Spleen (tissue), 11 donors: Measurements from ENCODE around the gene CNPY4. TPM values are rescaled to one million over a fixed set of nuclear protein-coding genes. Genes with fewer than 3 reads are reported as not detected.
A peak's percentile ranks its signal among the peaks of the same experiment; 100 is the strongest.
"Not testable (repeated sequence)": the region's sequence is repeated elsewhere in the genome, so short reads cannot be mapped to it uniquely, and the experiment has no call there.

ENCODE experiments used
- DNase-seq: peaks from one replicate; pipeline ENCODE4 v3.0.0-alpha.2; 2020
- H3K27ac ChIP-seq, 8 donors: fragments of 200-600 bp; sonication (generic) in 7 of 8; 1 replicate in 4 of 8; 2 replicates in 4 of 8; pipeline versions ENCODE4 v1.5.0 to v1.8.0; 2016 to 2021; ENCODE audit warnings: inconsistent platforms in 4 of 8, mild to moderate bottlenecking in 4 of 8, moderate library complexity in 1 of 8
- H3K27me3 ChIP-seq, 7 donors: fragments of 200-600 bp; sonication (generic) in 6 of 7; replicated peaks in 1 of 7; 1 replicate in 4 of 7; 2 replicates in 3 of 7; pipeline versions ENCODE4 v1.5.0 to v1.8.0; 2016 to 2021; ENCODE audit warnings: inconsistent platforms in 3 of 7, mild to moderate bottlenecking in 1 of 7
- H3K36me3 ChIP-seq, 6 donors: fragments of 200-600 bp; sonication (generic) in 5 of 6; 1 replicate in 4 of 6; 2 replicates in 2 of 6; pipeline versions ENCODE4 v1.5.0 to v1.8.0; 2016 to 2021; ENCODE audit warnings: inconsistent platforms in 2 of 6
- H3K4me1 ChIP-seq, 6 donors: fragments of 200-600 bp; sonication (generic) in 5 of 6; 1 replicate in 3 of 6; 2 replicates in 3 of 6; pipeline versions ENCODE4 v1.5.0 to v1.8.0; 2016 to 2021; ENCODE audit warnings: inconsistent platforms in 3 of 6
- H3K4me3 ChIP-seq, 8 donors: fragments of 200-600 bp; sonication (generic) in 7 of 8; 1 replicate in 4 of 8; 2 replicates in 4 of 8; pipeline versions ENCODE4 v1.5.0 to v1.8.0; 2016 to 2021; ENCODE audit warnings: inconsistent platforms in 4 of 8, mild to moderate bottlenecking in 4 of 8, moderate library complexity in 2 of 8
- H3K9me3 ChIP-seq, 8 donors: fragments of 200-600 bp; sonication (generic) in 7 of 8; 1 replicate in 4 of 8; 2 replicates in 4 of 8; pipeline versions ENCODE4 v1.5.0 to v1.8.0; 2016 to 2021; ENCODE audit warnings: inconsistent platforms in 4 of 8
- POLR2A ChIP-seq, 3 donors: fragments of 450-650 bp; IDR thresholded peaks; one replicate each; pipeline ENCODE4 v1.5.1; 2017; ENCODE audit warnings: antibody characterized with exemption in 3 of 3, mild to moderate bottlenecking in 1 of 3
- POLR2AphosphoS5 ChIP-seq, 3 donors: sonication (generic); formaldehyde crosslinking; IDR thresholded peaks; one replicate each; pipeline ENCODE4 v1.5.1; 2017; ENCODE audit warnings: antibody characterized with exemption in 3 of 3
- WGBS, 5 donors: extraction: QIAGEN DNeasy Blood & Tissue Kit in 3 of 5; methylation state at CpG; one replicate each; pipeline versions ENCODE4 v1.1.5 to v1.1.7; 2013 to 2018; 5-methylcytosine and 5-hydroxymethylcytosine counted together
- intact Hi-C: fragments of 100-400 bp; cut with DNase I; formaldehyde crosslinking; loops from one replicate; pipeline ENCODE4 v1.15.0; 2023; ENCODE audit warnings: low total_unique reads
- polyA plus RNA-seq, 3 donors: library from polyadenylated mRNA; stranded (reverse); fragments of 200-250 nt; gene quantifications; one replicate each; pipeline ENCODE4 v1.2.1, GENCODE V29; 2013
- total RNA-seq, 7 donors: library from RNA; depleted of rRNA in 3 of 7; stranded (reverse); fragments of >200 nt in 3 of 7; fragmentation: NEBNext Ultra II Directional in 4 of 7; extraction: Animal tissue kit (Norgen Biotek cat#: 25700) in 4 of 7; gene quantifications; one replicate each; pipeline versions ENCODE4 v1.1.0 to v1.2.1, GENCODE V29; 2016 to 2021
- TF ChIP-seq, protein P1 (sequence below), 11 experiments: fragments of 200-600 bp in 7 of 11; fragments of 450-650 bp in 4 of 11; sonication (generic) in 4 of 11; IDR thresholded peaks in 8 of 11; conservative IDR thresholded peaks in 3 of 11; 1 replicate in 7 of 11; 2 replicates in 4 of 11; pipeline versions ENCODE4 v1.4.0 to v1.8.0; 2016 to 2021; ENCODE audit warnings: antibody characterized with exemption in 11 of 11, inconsistent platforms in 4 of 11, mild to moderate bottlenecking in 1 of 11
- donor health status: healthy with polysubstance abuse.
- donor health status: DM: no; HTN: no; CAD: no; lungs with moderate emphysema.
- donor health status: DM: no; HTN: no; CAD: no.
- donor health status: Bipolar disorder and iron deficiency.
- donor health status: healthy.
- donor health status: DM: no; HTN: no; CAD: no.
- donor health status: DM: yes; HTN: yes; CAD: no.

The CNPY4 gene
- total and polyA plus RNA-seq, 10 donors = 9.7 to 19.7 (median 13.8) TPM

DNA sequence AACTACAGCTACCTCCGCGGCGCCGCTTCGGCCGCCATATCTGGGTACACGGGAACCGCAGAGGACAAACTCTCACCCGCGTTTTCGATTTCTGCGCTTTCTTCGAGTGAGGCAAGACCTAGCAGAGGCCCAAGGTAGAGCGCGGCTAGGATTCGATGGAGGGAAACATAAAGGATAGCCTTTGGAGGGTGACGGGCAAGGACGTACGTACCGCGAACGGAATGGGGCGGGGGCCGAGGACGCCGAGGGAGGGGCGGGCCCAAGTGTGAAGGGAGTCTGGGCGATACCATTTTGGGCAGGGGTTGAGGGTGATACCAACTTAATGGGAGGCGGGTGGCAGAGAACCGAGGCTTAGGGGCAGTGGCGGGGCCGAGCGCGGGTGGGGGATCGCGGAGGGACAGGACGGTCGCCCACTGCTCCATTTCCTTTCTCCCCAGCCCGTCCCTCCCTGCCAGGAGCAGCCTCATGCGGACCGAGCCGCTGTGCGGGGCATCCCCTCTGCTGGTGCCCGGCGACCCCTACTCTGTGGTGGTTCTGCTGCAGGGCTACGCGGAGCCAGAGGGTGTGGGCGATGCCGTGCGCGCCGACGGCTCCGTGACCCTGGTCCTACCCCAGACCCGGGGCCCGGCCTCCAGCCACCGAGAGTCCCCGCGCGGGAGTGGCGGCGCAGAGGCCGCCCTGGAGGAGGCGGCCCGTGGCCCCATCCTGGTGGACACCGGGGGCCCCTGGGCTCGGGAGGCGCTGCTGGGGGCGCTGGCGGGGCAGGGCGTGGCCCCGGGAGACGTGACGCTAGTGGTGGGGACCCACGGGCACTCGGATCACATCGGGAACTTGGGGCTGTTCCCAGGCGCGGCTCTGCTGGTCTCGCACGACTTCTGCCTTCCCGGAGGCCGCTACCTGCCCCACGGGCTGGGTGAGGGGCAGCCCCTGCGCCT lies 7.8 kb downstream of the CNPY4 start, which contains the start of gene MBLAC1:
TSS of gene MBLAC1 (plus strand) at position 37 of the 935 bp plus-strand sequence. CDS start at position 466, 429 bp downstream.
- intact Hi-C loops = loop anchor here (5.0 kb wide), 1 partner anchor 45 kb away; the partner anchor contains the start of gene ZNF3
- Histone ChIP-seq H3K4me1 (peaks cover 25 to 76% (median 53%) of the 10 kb centered on the region in 6 donors), H3K9me3 (no peaks in the 10 kb centered on the region), H3K4me3 (peak within 1 kb of the TSS; percentile 64 to 89 (median 83)), H3K36me3 (peaks cover 0 to 28% (median 0%) of the 10 kb centered on the region in 6 donors), H3K27me3 (no peaks in the 10 kb centered on the region), H3K27ac (peak within 1 kb of the TSS; percentile 91 to 99 (median 96))
- 0 to 1% (median 0%) methylated on average over 34 to 85 of the region's 85 CpGs for WGBS, 5 donors
- peak; percentile 96 for DNase-seq
- TF ChIP-seq, protein P1, sequence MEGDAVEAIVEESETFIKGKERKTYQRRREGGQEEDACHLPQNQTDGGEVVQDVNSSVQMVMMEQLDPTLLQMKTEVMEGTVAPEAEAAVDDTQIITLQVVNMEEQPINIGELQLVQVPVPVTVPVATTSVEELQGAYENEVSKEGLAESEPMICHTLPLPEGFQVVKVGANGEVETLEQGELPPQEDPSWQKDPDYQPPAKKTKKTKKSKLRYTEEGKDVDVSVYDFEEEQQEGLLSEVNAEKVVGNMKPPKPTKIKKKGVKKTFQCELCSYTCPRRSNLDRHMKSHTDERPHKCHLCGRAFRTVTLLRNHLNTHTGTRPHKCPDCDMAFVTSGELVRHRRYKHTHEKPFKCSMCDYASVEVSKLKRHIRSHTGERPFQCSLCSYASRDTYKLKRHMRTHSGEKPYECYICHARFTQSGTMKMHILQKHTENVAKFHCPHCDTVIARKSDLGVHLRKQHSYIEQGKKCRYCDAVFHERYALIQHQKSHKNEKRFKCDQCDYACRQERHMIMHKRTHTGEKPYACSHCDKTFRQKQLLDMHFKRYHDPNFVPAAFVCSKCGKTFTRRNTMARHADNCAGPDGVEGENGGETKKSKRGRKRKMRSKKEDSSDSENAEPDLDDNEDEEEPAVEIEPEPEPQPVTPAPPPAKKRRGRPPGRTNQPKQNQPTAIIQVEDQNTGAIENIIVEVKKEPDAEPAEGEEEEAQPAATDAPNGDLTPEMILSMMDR (IDR thresholded peaks at IDR 0.05 in 8 of 11, conservative IDR thresholded peaks at IDR 0.05 in 3 of 11) = peak in 1 of 11 experiments; percentile 5
- peak; percentile 86 to 94 (median 91) for TF ChIP-seq POLR2AphosphoS5 (IDR thresholded peaks at IDR 0.05)
- peak in 1 of 3 donors; percentile 45 for TF ChIP-seq POLR2A (IDR thresholded peaks at IDR 0.05)

DNA sequence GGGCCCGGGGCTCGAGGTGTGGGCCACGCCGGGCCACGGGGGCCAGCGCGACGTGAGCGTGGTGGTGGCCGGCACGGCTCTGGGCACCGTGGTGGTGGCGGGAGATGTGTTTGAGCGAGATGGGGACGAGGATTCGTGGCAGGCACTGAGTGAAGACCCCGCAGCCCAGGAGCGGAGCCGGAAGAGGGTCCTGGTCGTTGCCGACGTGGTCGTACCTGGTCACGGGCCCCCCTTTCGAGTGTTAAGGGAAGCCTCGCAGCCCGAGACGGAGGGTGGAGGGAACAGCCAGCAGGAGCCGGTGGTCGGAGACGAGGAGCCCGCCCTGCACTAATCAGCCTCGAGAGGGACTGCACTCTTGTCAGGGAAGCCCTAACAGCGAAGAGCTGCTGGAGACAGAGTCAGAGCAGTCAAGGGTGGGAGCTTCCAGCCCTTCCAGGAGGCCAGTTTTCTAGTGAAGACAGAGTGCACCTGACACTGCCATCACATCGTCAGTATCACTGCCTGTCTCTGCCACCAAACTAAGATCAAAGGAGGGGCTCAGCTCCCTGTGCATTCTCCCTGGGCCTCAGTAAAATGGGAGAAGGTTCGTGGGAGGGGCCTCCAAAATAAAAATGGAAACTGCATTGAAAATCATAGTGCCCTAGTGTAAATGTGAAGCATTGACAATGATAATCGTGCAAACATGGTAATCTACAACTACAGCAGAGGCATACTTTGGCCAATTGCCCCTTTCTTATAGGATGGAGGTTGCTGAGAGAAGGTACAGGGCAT lies 8.6 kb downstream of the CNPY4 start:
- Histone ChIP-seq H3K36me3 (peaks cover 0 to 19% (median 0%) of the 10 kb centered on the region in 6 donors), H3K9me3 (no peaks in the 10 kb centered on the region), H3K4me1 (peaks cover 25 to 75% (median 50%) of the 10 kb centered on the region in 6 donors), H3K27ac (peak overlapping the region; percentile 91 to 99 (median 96)), H3K27me3 (no peaks in the 10 kb centered on the region), H3K4me3 (peak overlapping the region; percentile 64 to 89 (median 83))
- intact Hi-C loops = loop anchor here (5.0 kb wide), 1 partner anchor 46 kb away; the partner anchor contains the start of gene ZNF3
- DNase-seq = no peak
- 3 to 5% (median 5%) methylated on average over 27 to 37 of the region's 37 CpGs for WGBS, 5 donors
- TF ChIP-seq, protein P1 (IDR thresholded peaks at IDR 0.05 in 8 of 11, conservative IDR thresholded peaks at IDR 0.05 in 3 of 11) = no peak
- TF ChIP-seq POLR2AphosphoS5 (IDR thresholded peaks at IDR 0.05) (no peak), POLR2A (IDR thresholded peaks at IDR 0.05) (no peak)

DNA sequence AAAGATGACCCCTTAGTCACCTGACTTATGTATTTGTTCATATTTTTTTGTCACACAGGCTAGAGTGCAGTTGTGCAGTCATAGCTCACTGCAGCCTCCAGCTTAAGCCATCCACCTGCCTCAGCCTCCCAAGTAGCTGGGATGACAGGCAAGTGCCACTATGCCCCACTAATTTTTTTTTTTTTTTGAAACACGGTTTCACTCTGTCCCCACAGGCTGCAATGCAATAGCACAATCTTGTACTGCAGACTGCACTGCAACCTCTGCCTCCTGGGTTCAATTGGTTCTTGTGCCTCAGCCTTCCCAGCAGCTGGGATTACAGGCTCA lies 9.2 kb downstream of the CNPY4 start:
- peaks cover 25 to 70% (median 47%) of the 10 kb centered on the region in 6 donors for H3K4me1 ChIP-seq
- TF ChIP-seq POLR2AphosphoS5 (IDR thresholded peaks at IDR 0.05) (no peak), POLR2A (IDR thresholded peaks at IDR 0.05) (no peak)
- TF ChIP-seq, protein P1 (IDR thresholded peaks at IDR 0.05 in 8 of 11, conservative IDR thresholded peaks at IDR 0.05 in 3 of 11) = no peak
- intact Hi-C loops = loop anchor here (5.0 kb wide), 1 partner anchor 46 kb away; the partner anchor contains the start of gene ZNF3
- H3K27ac ChIP-seq = peak overlapping the region in 2 of 8 donors; percentile 91 to 99
- H3K9me3 ChIP-seq = no peaks in the 10 kb centered on the region
- WGBS, 5 donors = 46 to 70% (median 67%) methylated on average over 1 of the region's 1 CpG
- DNase-seq = no peak
- peaks cover 0 to 14% (median 0%) of the 10 kb centered on the region in 6 donors for H3K36me3 ChIP-seq
- H3K4me3 ChIP-seq = peak overlapping the region in 1 of 8 donors; percentile 88
- no peaks in the 10 kb centered on the region for H3K27me3 ChIP-seq

DNA sequence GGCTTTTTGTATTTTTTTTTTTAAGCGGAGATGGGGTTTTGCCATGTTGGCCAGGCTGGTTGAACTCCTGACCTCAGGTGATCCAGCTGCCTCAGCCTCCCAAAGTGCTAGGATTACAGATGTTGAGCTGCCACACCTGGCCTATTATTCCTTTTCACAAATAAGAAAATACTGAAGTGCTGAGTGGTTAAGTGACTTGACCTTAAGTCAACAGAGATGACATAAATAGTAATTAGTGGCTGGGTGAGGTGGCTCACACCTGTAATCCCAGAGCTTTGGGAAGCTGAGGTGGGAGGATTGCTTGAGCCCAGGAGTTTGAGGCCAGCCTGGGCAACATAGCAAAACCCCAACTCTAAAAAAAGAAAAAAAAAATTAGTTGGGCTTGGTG lies 10.8 kb downstream of the CNPY4 start:
- intact Hi-C loops = loop anchor here (10.0 kb wide), 2 partner anchors 95 to 215 kb away; no protein-coding TSS in a partner anchor
- WGBS, 5 donors = 88 to 100% (median 97%) methylated on average over 1 of the region's 1 CpG
- H3K27ac ChIP-seq, H3K36me3 ChIP-seq, DNase-seq, H3K9me3 ChIP-seq, H3K4me3 ChIP-seq, H3K27me3 ChIP-seq: not testable (repeated sequence)
- peaks cover 22 to 54% (median 36%) of the 10 kb centered on the region in 6 donors for H3K4me1 ChIP-seq
